HG03575 (cell line): ENCODE measurements around the gene ELAPOR1.
"Not testable (repeated sequence)": the region's sequence is repeated elsewhere in the genome, so short reads cannot be mapped to it uniquely, and the experiment has no call there.

Experiments
- ATAC-seq: cut with Tn5 transposase; IDR thresholded peaks from one replicate; pipeline ENCODE4 v1.9.1; 2021; ENCODE audit not compliant: unreplicated experiment, insufficient number of reproducible peaks, low FRiP score; ENCODE audit errors: extremely low read depth

ELAPOR1 gene

DNA sequence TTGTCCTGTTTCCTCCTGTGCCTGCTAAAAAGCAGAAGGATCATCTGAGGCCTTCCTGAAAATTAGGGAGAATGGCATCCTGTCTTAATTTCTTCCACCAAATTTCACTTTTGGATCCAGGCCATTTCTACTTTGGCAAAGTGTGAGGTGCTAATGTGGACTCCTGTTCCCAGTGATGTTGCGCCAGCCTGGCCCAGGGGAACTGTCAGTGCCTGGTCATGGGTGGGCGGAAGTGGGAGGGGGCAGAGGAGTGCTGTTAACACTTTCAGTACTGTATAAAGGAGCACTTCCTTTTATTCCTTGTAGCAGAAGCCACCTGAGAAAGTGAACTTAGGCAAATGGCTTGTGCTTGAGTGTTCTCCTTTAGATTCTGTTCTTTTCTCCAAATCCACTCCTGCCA, 19.9 kb downstream of the ELAPOR1 start:
- ATAC-seq, result no peak

DNA sequence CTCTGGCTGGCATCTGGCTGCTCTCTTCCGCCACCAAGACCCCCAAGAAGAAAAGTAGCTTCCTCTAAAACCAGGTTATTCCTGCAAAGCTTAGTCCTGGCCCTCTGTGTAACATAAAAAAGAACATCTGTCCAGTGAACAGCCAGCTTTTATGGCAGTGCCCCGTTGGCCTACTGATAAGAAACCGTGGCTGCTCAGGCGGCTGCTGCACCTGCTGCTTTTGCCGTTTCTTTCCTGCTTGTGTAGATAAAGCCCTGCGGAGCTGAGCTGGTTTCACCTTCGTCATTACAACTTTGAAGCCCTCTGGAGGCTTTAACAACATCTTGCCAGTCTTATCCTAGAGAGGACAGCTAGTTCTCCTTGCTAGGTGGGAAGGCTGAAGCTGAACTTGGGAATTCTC, 20.5 kb downstream of the ELAPOR1 start:
- ATAC-seq, result no peak

DNA sequence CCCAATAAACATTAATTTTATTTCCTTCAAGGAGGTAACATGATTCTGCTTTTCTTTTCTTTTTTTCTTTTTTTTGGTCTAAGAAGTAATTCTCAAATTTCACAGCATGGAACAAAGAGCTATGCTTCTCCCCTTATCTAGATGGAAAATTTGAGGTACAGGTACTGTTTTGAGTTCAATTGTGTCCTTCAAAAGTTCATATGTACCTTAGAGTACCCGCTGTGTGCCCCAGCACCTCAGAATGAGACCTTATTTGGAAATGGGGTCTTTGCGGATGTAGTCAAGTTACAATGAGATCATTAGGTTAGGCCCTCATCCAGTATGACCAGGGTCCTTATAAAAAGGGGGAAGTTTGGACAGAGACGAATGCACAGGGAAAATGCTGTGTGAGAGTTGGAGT, 22.0 kb downstream of the ELAPOR1 start:
- no peak for ATAC-seq

DNA sequence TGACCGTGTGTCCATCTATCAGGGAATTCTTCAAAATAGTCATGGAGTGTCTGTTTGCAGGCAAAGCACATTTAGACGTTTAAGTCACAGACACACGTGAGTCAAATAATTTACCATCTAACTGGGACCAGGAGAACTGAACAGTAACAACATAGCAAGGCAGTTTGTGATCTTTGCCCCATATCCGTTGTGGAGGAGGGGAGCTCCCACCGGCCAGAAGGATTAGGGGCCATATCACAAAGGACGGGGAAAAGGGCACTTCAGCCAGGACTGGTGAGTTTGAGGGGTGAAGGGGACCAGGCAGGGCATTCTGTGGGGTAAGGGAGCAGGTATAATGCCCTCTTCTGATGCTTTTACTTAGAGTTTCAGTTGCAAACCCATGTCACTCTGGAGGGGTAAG, 22.9 kb downstream of the ELAPOR1 start:
- no peak for ATAC-seq

DNA sequence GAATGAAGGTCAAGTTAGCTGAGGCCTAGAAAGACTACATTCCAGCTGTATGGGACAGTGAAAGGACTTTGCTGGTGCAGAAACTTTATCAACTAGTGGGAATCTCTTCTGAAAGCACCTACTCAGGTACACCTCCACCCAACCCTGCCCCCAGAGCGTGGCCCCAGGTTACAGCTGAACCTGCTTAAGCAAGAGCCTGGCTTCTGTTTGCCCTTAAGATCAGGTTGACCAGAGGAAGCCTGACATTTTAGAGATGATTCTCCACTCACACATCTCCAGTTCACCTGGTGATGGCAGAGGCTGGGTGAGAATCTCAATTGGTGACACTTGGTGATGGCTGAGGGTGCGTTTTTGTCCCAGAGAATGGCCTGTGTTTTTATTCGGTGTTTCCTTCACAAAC, 24.0 kb downstream of the ELAPOR1 start:
- ATAC-seq, result no peak

DNA sequence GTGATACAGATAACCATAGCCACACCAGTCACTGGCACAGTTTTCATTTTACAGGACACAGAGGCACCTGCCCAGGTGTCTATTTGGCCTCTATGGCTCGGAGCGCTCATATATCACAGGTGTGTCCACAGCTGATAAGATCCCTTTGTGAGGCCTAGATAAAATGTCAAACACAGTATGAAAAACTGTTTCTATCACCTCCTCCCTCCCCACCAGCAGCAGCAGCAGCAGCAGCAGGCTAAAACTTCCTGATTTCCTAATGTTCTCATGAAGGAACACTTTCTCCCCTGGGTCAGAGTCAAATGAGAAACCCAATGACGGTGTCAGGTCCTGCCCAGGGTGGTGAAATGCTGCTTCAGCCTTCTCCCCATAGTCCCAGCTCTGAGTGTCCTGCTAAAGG, 24.4 kb downstream of the ELAPOR1 start:
- no peak for ATAC-seq

DNA sequence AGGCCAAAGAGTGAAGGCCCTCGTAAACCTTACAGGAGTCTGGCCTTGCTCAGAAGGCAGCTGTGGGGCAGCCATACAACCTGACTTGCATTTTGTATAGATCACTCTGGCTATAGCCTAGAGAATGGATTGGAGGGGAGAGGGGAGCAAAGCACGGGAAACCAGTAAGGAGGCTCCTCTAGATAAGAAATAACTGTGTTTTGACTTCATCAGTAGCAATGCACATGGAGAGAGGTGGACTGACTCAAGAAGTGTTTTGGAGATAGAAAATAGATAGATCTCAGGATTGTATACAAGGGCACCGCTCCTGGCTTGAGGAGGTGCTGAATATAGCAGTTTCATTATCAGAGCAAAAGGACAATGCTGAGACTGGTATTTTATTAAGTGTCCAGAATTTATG, 26.5 kb downstream of the ELAPOR1 start:
- ATAC-seq, result no peak

DNA sequence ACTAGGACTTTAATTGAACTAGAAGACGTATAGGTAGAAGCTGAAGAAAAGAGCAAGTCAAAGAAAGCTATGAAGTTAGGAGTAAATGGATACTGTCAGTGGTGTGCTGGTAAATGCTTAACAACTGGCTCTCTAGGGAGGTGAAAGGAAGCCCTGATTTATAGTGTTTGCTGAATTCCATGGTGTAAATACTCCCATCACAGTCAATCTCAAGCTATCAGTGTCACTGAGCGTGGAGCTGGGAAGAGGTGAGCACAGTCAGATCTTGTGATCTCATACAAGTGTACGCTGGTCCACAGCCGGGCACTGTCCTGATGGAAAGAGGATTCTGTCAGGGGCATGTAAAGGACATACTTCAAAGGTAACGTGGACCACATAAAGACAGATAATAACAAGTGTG, 28.3 kb downstream of the ELAPOR1 start:
- ATAC-seq, result no peak

DNA sequence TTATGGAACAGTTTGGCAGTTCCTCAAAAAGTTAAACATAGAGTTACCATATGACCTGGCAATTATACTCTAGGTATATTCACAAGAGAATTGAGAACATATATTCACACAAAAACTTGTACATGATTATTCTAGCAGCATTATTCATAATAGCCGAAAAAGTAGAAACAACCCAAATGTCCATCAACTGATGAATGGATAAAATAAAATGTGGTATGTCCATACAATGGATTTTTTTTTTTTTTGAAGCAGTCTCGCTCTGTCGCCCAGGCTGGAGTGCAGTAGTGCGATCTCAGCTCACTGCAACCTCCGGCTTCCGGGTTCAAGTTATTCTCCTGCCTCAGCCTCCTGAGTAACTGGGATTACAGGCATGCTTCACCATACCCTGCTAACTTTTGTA, 28.8 kb downstream of the ELAPOR1 start:
- ATAC-seq, result not testable (repeated sequence)

DNA sequence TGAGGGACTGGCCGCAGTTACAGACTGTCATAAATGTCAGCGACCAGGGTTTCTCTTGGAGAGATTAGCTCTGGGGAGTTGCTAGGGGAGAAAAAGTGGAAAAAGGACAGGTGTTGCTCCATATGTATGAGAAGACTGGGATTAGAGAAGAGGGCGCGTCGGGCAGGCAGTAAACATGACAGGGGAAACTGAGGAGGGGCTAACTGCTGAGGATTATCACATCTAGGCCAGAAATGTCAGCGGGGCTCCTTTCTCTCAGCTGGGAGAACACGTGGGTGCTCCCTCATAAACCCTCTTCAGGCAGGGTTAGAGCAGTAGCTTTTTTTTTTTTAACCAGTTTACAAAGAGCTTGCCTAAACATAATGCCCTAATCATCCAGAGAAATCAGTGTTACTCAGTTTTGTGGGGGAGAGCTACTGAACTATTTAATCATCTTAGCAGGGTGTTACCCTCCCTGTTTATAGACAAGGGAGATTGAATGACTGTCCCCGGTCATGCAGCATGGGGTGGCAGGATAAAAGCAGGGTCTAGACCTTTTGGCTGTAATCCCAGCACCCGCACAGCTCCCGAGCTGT, 35.2 kb downstream of the ELAPOR1 start:
- ATAC-seq, result no peak

DNA sequence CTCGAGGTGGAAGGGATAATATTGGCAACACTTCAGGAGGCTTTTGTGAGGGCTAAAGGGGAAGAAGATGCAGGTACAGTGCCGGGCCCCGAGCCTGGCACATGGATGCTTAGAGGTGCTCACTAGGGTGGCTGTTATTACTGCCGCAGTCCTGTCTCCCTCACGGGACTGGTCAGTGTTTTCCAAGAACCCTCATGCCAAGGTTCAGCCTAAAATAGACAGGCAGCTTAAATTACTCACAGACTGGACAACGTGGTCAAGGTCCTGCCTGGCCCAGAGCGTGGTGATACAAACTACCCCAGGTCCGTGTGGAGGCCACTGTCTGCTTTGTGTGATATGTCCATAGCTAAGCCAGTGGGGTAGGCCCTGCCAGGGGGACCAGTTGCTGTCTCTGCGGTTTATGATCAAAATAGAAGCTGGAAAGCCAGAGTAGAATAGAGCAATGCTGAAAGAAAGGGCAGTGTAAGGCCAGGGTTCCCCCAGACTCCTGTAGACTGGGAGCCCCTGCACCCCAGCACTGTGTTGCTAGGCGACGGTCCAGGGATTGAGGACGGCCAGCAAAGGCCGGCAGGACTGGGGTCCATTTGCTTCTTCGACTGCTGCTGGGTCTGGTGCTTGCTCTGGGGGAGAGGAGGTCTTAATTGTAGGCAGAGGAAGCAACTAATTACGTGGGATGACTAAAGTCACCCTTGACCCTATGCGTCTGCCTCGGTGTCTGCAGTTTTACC, 36.1 kb downstream of the ELAPOR1 start:
- no peak for ATAC-seq

DNA sequence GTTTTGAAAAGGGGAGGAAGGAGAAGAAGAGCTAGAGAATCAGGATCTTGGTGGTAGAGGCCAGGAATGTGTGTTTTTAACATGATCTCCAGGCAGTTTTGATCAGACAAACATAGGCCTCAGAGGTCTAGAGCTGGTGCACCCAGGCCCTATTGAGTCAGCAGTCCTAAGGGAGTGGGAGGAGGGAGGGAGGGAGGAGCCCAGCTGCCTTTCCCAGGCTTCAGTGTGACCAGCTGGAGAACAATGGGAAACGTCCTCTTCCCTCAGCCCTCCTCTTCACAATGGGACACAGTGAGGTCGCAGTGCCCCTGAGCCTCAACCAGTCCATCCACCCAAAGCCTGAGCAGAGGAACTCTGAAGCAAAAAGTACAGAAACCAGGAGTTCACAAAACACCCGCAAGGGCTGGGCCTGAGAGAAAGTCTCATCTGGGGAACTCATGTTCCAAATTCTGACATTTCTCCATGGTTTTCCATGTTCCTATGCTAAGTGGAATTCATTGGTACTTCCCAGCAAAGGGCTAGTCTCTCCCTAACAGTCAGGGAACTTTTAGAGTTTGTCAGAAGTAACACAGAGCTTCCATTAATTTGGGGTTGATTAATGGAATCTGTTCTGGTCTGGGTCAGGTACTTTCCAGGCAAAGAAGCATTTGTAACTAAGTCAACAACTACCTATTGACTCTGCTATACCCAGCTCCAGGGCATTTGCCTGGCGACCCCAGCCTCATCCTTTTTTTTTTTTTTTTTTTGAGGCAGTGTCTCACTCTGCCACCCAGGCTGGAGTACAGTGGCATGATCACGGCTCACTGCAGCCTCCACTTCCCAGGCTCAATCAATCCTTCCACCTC, 37.5 kb downstream of the ELAPOR1 start:
- ATAC-seq, result no peak

DNA sequence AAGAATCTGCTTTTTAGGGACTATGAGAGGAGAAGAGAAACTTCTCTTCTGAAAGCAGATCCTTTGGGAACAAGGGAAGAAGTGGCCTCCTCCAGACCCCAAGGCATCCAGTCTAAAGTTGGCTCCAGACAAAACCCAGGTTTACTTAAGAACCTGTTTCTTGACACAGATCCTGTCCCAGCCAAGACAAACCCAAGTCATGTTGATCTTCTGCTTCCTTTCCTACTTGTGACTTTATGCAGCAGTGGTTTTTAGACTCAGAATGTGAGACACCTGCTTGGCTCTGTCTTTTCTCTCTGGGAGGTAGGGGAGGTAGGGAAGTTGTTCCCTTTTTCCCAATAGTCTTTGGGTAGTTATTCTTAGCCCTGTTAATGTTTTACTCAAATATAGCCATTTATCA, 38.3 kb downstream of the ELAPOR1 start:
- no peak for ATAC-seq

DNA sequence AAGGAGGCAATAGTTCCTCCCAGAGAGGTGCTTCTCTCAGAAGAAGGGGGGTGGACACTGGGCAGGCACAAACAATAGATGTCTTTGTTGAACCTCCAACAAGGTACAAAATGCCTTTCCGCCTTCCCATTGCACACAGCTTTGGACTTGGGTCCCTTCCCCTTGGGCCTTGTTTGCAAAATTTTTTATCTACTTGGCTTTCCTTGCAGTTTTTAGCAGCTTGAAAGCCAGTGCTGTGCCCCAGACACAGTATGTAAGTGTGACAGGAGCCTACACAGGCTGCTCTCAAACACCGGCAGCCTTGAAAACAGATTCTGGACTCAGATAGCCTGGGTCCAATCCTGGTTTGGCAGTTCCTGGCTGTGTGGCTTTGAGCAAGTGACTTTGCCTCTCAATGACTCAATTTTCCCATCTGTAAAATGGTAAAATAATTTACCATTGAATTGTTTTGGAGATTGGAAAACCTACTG, 43.0 kb downstream of the ELAPOR1 start:
- no peak for ATAC-seq

DNA sequence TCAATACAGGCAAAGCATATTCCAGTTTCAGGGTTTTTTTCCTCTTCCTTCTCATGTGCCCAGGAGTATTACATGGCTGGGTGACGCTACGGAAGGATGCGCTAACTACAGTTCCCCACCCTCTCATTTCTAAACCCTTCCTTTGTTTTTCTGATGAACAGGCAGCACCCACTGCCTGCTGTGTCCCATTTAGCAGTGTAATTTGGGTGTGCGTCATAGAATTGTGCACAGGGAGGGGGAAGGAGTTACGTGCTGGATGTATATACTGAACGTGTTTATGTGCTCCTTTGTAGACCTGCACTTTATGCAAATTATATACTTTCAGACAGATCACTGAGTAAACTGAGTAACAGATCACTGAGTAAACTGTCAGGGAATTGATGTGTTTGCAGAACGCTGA, 44.5 kb downstream of the ELAPOR1 start:
- ATAC-seq, result no peak

DNA sequence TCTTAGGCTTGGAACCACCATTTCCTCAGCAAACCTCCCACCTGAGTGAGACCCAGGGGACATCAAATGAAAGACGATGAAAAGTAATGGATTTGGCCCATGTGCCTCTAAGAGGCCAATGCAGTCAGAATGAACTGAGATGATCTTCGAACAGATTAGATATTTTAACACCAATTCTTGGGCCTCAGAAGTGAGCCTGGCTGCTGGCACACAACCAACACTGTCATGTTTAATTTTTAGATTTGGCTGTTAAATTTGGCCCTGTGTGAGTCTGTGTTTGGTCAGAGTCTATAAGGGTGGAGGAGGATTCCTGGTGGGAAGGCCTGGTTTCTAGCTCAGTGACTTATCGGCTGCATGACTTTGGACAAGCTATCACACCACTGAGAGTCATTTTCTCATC, 45.4 kb downstream of the ELAPOR1 start:
- ATAC-seq, result no peak

DNA sequence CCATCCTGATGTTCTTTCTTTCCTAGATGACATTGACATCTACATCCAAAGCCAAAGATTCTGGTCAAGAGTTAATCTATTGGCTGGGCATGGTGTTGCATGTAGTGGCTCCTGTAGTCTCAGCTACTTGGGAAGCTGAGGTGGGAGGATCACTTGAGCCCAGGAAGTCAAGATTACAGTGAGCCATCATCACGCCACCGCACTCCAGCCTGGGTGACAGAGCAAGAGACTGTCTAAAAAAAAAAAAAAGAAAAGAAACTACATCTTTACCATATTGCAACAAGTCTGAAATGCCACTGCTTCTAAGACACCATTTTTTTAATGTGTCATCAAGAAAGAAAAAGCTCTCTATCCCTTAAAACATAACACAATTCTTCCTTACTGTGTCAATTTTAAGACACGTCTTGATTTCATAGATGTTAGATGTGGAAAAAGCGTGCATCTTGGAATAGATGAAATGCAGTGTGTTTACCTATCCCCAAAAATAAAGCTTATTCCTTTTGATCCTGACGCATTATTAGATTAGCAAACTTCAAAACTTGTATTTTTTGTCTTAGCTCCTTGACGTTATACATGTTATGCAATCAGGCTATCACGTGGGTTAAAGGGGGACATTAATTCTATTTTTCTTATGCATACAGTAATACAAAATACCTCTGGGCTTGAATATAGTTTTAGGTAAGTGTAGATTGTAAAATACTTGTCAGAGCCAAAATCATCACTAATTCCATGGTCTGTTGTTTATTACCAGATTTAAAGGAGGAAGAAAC, 46.3 kb downstream of the ELAPOR1 start:
- no peak for ATAC-seq

DNA sequence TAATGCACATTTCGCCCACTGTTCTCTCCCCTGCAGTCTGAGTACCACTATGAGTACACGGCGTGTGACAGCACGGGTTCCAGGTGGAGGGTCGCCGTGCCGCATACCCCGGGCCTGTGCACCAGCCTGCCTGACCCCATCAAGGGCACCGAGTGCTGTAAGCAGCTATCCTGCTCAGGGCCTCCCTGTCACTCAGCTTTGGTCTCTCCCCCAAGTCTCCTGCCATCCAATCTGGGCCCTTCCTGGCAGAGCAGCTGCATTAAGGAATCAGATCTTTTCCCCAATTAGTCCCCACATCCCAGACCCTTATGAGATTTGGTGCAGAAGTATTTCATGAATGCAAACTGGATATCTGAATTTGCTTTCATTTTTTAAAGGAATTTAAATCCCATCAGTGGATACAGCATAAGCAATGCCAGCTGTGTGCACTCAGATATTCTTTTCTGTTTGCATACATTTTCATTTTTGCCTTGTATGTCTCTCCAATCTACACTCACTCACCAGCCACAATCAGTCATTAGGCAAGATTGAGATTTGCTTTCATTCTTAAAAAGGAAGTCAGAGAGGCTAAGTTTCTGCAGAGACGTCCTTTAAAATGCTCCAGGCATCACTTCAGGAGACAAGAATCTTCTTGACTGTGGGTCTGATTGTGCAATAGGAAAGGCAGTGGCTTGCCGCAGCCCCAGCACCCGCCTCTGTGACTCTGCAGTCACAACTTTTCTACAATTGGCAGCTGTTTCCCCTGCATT, 48.1 kb downstream of the ELAPOR1 start:
- ATAC-seq, result no peak

DNA sequence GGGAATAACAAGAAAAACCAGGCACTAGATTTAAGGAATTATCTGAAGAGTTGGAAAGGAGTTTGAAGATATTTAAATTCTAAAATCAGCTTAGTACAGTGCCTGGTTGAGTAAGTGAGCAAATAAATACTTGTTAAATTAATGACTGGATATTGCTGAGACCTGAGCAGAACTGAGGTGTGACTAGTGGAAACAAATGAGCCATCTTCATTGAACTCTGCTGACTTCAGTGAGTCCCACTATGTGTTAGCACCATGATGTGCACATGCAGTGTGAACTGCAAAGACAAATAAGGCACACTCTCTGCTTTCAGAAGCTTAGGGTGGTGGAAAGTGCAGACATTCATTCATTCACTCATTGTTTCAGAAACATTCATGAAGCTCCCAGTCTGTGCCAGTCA, 48.7 kb downstream of the ELAPOR1 start:
- no peak for ATAC-seq
